Dermis microvascular lymphatic vessel endothelial cell (primary cell): Measurements from ENCODE around the gene MAPK1IP1L. TPM values are rescaled to one million over a fixed set of nuclear protein-coding genes. Genes with fewer than 3 reads are reported as not detected.
A peak's percentile ranks its signal among the peaks of the same experiment; 100 is the strongest.
"Not testable (repeated sequence)": the region's sequence is repeated elsewhere in the genome, so short reads cannot be mapped to it uniquely, and the experiment has no call there.

Experiments used
- DNase-seq, 2 donors: peaks; one replicate each; pipeline versions ENCODE4 v3.0.0 to v3.0.0-alpha.2; 2010; ENCODE audit warnings: low read depth in 2 of 2
- total RNA-seq: library from RNA; depleted of rRNA; stranded (reverse); fragments of >200 nt; gene quantifications from 2 replicates; pipeline ENCODE4 v1.2.1, GENCODE V29; 2014

Gene MAPK1IP1L
- total RNA-seq, 1 donor from 2014 or later: 15.3 TPM

DNA sequence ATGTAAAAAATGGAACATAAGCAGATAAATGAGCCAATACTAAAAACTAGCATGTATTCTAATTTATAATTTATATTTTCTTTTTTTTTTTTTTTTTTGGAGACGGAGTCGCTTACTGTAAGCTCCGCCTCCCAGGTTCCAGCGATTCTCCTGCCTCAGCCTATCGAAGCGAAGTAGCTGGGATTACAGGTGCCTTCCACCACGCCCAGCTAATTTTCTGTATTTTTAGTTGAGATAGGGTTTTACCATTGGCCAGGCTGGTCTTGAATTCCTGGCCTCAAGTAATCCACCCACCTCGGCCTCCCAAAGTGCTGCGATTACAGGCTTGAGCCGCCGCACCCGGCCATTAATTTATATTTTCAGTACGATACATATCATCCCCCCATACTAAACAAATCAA, 2.7 kb downstream of the MAPK1IP1L start:
- DNase-seq: no peak

DNA sequence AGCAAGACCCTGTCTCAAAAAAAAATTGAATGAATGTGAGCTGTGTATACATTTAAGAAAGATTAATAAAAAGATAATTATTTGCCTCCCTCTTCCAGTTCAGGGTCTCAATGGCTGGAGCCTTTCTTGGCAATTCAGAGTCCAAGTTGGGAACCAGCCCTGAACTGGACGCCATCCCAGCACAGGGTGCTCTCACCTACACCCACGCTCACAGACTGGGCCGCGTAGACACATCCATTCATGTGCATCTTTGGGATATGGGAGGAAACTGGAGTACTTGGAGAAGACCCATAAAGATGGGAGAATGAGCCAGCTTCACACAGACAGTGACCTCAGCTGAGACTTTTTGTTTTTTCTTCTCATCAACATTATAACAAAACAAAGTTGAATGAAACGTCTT, 6.5 kb downstream of the MAPK1IP1L start:
- no peak for DNase-seq

DNA sequence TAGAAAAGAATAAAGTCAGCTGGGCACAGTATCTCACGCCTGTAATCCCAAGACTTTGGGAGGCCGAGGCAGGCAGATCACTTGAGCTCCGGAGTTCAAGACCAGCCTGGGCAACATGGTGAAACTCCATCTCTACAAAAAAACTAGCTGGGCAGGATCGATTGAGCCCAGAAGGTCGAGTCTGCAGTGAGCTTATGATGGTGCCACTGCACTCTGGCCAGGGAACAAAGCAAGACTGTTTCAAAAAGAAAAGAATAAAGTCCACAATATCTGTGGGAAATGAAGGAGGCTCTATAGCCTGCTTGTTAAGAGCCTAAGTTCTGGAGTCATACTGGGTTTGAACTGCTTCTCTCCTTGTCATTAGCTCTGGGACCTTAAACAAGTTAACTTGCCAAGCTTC, 7.9 kb downstream of the MAPK1IP1L start:
- DNase-seq: no peak

DNA sequence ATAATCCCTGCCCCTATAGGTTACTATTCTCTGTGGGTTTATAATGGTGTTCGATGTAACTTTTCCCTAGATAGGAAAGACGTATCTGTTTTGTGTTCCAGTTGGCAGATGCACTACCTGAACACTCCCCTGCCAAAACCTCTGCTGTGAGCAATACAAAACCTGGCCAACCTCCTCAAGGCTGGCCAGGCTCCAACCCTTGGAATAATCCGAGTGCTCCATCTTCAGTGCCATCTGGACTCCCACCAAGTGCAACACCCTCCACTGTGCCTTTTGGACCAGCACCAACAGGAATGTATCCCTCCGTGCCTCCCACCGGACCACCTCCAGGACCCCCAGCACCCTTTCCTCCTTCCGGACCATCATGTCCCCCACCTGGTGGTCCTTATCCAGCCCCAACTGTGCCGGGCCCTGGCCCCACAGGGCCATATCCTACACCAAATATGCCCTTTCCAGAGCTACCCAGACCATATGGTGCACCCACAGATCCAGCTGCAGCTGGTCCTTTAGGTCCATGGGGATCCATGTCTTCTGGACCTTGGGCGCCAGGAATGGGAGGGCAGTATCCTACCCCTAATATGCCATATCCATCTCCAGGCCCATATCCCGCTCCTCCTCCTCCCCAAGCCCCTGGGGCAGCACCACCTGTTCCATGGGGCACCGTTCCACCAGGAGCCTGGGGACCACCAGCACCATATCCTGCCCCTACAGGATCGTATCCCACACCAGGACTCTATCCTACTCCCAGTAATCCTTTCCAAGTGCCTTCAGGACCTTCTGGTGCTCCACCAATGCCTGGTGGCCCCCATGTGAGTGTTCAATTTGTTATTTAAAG, 11.3 kb downstream of the MAPK1IP1L start:
- DNase-seq: no peak

DNA sequence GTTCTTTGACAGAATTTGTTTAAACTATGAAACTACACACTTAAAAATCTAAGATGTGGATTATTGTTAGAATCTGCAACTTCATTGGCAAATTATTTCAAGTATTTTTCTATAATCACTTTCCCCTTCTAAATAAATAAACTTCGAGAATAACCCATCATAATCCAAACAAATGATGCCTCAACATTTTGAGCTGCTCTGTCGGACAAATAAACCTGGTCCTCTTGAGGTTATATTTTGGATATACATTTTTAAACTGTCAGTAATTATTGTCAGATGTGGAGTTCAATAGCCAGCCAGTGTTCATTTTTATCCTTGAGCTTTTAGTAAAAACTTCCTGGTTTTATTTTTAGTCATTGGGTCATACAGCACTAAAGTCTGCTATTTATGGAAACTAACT, 13.4 kb downstream of the MAPK1IP1L start:
- DNase-seq: not testable (repeated sequence)

DNA sequence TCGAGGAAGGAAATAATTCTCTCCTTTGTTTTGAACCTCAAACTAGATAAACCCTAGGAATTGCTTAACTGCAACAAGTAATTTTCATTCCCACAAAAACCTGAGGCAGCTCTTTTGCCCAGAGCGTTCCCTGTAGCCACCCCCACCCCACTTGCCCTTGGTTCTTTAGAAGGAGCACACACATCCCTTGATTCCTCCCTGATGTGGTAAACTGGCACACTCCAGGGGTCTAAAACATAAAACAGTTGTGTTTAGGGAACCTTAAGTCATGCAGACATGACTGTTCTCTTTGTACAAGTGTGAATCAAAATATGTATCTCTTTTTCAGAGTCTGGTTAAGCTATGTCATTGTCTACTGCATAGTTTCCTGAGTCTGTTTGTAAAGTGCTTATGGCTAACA, 14.0 kb downstream of the MAPK1IP1L start:
- no peak for DNase-seq

DNA sequence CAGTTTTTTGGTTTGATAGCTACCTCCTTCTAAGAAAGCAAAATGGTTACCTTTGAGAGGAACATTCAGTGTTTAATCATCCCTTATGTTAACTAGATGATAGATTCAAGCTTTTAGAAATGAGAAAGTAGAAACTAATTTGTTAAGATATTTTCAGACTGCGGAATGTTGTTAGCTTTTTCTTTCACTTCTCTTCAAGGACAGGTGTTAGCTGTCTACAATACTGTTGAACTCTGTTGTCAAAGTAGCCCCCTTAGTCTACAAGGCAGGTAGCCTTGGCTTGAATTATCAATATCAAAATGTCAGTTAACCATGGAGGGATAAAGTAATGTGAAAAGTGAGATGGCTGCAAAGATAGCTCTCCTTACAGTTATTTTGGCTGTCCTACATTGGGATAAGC, 14.8 kb downstream of the MAPK1IP1L start:
- no peak for DNase-seq

DNA sequence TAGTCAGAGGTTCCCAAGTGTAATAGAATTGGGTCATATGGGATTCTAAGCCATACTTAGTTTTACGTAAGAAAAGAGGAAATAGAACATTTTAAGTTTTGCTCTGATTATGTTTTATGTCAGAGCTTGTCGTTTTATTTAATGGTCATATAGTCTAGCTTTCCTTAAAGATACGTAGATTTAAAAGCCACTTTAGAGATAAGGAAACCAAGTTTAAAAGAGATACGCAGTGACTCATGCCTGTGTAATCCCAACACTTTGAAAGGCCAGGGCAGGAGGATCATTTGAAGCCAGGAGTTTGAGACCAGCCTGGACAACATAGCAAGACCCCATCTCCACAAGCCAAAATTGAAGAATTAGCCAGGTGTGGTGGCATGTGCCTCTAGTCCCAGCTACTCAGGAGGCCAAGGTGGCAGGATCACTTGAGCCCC, 19.5 kb downstream of the MAPK1IP1L start:
- no peak for DNase-seq

DNA sequence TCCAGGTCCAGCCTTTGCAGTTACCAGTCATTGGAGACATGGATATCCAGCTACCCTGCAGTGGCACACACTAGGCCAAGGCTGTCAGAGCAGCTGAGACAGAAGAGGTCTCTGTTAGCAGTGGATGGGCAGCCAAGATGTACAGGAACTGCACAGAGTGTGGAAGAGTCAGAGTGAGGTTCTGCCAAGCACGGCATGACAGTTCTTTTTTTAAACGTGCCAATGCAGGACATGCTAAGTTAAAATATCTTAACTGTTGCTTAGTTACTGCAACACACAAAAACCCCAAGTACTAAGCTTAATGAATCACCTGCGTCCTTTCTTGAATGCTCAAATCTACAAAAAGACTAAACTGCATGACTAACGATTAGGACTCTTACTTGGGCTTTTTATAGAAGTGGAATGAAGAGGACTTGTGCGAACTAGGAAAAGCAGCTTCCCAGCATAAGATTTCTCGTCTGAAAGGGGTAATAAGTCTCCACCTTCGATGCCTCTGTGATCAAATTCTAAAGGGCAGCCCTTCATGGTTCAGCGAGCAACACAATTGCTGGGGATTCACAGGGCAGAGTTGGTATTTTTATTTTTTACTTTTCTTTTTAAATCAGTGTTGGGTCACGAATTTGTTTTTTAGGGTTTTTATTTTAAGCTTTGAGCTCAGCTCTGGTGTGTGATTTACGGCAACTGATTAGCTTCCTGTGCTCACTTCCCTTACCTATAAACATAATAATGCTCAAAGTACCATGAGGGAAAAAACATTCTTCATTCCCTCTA, 20.6 kb downstream of the MAPK1IP1L start:
- peak; percentile 53 to 76 for DNase-seq

DNA sequence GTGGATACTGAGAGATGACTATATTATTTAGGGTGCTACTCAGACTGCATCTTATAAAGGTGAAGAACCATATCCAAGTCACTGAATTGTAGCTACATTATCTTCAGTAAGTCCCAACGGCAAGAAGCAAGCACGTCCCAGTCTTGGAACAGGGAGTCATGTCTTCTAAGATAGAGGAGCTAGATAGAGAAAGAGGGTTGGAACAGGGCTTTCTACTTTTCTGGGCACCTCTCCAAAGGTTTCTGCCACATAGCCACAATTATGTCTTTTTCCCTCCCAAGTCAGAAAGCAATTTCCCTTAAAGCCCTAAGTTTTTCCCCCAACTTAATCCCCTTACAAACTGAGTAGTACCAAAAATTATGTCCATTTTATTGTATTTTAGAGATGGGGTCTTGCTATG, 22.4 kb downstream of the MAPK1IP1L start:
- no peak for DNase-seq

DNA sequence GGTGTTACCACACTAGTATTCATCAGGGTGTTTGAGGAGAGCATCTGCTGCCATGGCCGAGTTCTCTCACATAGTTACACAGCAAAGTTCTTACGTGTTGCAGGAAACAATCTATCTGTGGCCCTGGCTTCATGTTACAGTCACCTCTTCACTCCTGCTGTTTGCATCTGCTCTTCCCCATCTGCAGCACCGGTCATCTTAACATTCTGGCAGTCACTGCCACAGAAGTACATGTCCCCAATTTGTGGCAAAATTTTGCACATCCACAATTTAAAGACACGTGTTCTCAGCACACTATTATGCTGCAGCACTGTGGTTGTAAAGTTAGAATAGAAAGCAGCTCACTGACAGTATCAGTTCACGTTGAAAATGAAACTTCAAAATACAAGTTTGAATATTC, 23.2 kb downstream of the MAPK1IP1L start:
- no peak for DNase-seq

DNA sequence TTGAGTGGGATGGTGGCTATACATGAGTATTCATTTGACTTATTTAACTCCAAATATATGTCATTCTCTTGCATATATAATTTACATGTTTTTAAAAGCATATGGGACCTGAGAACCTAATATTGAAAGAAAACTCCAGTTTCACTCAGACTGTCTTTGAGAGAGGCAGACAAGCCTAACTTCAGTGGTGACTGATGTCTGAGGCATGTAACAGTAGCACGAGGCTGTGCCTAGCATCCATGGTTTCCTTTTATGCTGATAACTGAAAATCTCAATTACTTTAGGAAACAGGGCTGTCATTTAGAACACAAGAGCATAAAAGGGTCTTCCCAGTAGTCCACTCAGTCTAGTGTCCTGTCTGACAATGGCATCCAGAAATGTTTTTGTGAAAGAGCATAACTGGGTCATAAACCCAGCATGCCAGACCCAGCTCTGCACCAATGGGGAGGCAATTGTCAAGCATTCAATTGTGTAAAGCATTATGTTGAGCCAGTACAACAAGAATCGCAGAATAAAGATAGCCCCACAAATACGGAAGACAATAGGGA, 24.3 kb downstream of the MAPK1IP1L start:
- no peak for DNase-seq

DNA sequence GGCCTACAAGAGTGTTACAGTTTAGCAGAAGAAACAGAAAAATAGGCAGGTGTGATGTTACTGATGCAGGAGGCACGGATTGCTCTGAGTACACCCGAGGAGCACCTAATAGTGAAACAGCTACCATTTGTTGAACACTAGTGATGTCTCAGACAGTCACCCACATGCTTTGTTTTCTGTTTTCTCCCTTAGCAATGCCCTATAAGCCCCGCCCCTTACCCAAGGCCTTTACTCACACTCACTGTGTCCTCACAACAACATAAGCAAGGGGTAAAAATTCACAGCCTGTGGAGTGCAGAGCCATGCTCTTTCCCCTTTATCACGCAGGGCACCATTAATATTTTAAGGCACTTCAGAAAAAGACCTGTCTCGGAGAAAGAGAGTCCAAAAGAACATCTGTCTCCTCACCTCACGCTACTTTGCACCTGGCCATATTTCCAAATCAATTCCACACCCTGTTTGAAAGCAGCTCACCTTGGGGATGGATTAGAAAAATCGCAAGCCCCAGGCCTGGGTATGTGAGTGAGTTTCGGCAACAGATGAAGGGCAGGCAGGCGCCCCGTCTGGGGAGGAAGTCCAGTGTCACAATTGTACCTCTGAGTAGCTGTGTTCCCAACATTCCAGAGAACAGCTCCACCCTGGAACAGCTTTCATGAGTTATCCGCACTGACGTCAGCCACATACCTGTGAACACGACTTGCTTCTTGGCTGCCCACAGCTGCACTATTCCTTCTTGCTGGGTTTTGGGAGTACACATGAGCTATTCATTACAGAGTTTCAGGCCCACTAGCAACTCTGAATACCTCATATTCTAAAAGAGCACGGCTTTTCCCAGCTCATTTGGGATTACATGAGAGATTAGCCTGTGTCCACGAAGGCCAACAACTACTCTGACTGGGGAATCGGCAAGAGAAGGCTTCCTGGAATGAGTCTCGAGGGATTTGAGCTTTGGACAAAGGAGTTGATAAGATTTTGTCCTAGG, 26.0 kb downstream of the MAPK1IP1L start:
- DNase-seq: no peak

DNA sequence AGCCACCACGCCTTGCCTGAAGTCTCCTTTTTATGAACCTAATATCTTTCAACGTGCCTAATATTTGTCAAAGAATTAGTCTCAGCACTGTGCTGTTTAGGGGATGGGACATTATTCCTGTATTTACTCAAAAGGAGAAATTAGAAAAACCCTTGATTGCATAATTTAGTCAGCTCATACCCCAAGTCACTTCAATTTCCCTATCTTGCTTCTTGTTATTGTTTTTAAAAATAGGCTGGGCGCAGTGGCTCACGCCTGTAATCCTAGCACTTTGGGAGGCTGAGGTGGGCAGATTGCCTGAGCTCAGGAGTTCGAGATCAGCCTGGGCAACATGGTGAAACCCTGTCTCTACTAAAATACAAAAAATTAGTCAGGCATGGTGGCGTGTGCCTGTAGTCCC, 28.5 kb downstream of the MAPK1IP1L start:
- DNase-seq: not testable (repeated sequence)

DNA sequence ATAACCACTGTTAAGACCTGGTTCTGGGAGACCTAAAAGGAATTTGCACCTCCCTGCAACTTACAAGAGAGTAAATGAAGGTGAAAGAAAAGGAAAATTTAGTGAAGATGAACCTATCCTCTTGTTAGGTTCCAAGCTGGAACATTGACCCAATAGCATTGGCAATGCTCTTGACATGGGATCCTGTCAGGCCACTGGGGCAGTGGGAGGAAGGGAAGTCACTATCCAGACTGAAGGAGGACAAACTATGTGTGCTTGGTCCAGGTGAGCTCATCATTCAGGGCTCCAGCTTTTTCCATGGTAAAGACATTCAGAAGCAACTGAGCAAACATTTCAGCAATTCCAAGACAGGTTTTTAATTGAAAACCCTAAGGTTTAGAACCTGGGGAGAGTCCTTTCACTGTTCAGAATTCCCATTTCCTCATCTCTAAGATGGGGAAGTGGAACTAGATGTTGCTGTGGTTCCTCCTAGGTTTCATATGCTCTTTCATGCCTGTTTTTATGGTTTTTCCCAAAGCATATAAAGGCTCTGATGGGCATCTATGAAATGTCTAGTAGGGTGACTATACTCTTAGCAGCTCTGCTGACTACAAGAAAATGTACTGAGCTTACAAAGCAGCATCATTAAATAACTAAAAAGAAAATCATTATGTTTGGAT, 33.1 kb downstream of the MAPK1IP1L start:
- no peak for DNase-seq

DNA sequence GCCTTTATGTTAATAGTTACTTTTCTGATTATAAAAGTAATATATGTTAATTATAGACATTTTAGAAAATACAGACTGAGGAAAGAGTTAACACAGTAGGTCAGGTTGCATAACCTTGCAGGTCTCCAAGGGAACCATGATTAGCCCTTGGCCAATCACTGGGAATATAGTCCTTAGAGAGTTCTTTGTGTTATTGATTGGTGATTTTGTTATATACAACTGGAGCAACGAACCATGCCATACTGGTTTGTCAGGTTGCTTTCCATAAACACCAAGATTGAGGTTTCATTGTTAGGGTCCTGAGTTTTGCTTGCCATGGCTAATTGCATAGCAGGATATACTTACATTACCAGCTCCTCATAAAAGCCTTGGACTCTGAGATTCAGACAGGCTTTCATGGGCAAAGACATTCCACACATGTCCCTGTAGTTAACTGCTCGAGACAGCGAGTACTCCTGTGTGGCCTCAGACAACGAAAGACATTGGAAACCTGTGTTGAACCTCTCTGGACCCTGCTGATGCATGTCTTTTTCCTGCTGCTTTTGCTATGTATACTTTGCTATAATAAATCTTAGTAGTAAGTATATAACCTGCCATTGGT, 33.7 kb downstream of the MAPK1IP1L start:
- no peak for DNase-seq

DNA sequence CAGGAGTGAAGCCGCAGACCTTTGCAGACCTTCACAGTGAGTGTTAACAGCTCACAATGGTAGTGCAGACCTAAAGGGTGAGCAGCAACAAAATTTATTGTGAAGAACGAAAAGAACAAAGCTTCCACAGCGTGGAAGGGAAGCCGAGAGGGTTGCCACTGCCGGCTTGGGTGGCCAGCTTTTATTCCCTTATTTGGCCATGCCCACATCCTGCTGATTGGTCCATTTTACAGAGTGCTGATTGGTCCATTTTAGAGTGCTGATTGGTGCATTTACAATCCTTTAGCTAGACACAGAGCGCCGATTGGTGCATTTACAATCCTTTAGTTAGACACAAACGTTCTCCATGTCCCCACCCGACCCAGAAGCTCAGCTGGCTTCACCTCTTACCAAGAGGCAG, 35.5 kb downstream of the MAPK1IP1L start:
- no peak for DNase-seq

DNA sequence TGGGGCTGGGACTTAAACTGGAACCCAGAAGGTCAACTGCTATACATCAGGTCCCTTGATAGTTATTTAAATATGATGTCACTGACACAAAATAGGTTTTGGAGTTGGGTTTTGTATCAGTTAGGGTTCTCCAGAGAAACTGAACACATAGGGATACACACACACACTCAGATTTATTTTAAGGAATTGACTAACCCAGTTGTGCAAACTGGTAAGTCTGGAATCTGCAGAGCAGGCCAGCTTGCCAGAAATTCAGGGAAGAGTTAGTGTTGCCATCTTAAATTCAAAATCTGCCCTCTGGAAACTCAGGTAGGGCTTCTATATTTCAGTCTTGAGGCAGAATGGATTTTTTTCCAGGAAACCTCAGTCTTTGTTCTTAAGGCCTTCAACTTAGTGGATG, 36.9 kb downstream of the MAPK1IP1L start:
- DNase-seq: no peak

DNA sequence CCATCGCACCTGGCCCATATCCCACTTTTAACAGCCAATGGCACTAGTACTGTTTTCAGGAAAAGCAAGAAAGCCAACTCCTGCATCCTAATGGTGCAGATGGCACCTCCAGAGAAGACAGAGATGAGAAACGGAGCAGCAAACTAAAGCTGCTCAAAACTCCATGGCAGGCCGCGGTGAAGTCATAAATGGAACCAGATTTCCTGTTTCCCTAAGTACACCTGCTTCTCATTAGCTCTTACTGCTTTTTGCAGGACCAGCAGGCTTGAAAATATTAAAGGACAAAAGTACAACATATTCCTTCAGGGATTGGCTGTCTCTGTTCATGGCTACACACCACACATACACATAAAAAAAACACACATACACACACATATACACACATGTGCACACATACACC, 40.9 kb downstream of the MAPK1IP1L start:
- no peak for DNase-seq
